ENCODE results near the gene COL25A1.
"Not testable (repeated sequence)": the region's sequence is repeated elsewhere in the genome, so short reads cannot be mapped to it uniquely, and the experiment has no call there.

Gene COL25A1

GRCh38 chr4:109148577-109149075 lies 153.8 kb downstream of the COL25A1 start:
- no peak for DNase-seq (ENCODE audit: low read depth)
- no peak overlapping the region for H3K4me3 ChIP-seq (ENCODE audit: low read depth, low read length)

- no peak overlapping the region for H3K4me3 ChIP-seq (ENCODE audit: low read depth, low read length)
- no peak for DNase-seq (ENCODE audit: low read depth)
Observed at GRCh38 chr4:109147135-109147534, 155.3 kb downstream of the COL25A1 start.

- DNase-seq (ENCODE audit: low read depth): no peak
- H3K4me3 ChIP-seq (ENCODE audit: low read depth, low read length): no peak overlapping the region
Observed at GRCh38 chr4:109146499-109146898, 156.0 kb downstream of the COL25A1 start.

GRCh38 chr4:109138125-109138524 lies 164.3 kb downstream of the COL25A1 start:
- not testable (repeated sequence) for DNase-seq (ENCODE audit: low read depth); H3K4me3 ChIP-seq (ENCODE audit: low read depth, low read length)

- H3K4me3 ChIP-seq (ENCODE audit: low read depth, low read length): no peak overlapping the region
- DNase-seq (ENCODE audit: low read depth): no peak
Observed at GRCh38 chr4:109134921-109135320, 167.5 kb downstream of the COL25A1 start.

- no peak for DNase-seq (ENCODE audit: low read depth)
- no peak overlapping the region for H3K4me3 ChIP-seq (ENCODE audit: low read depth, low read length)
Observed at GRCh38 chr4:109134268-109134667, 168.2 kb downstream of the COL25A1 start.

GRCh38 chr4:109131559-109131958 lies 170.9 kb downstream of the COL25A1 start:
- no peak overlapping the region for H3K4me3 ChIP-seq (ENCODE audit: low read depth, low read length)
- no peak for DNase-seq (ENCODE audit: low read depth)

GRCh38 chr4:109128589-109128988 lies 173.9 kb downstream of the COL25A1 start:
- DNase-seq (ENCODE audit: low read depth): no peak

GRCh38 chr4:109127866-109128265 lies 174.6 kb downstream of the COL25A1 start:
- no peak for DNase-seq (ENCODE audit: low read depth)
- H3K4me3 ChIP-seq (ENCODE audit: low read depth, low read length): no peak overlapping the region

More at GRCh38 chr4:109128589-109128988, 173.9 kb downstream of the COL25A1 start:
- H3K4me3 ChIP-seq (ENCODE audit: low read depth, low read length): no peak overlapping the region

GRCh38 chr4:109126856-109127255 lies 175.6 kb downstream of the COL25A1 start:
- no peak overlapping the region for H3K4me3 ChIP-seq (ENCODE audit: low read depth, low read length)
- DNase-seq (ENCODE audit: low read depth): no peak

GRCh38 chr4:109125084-109125483 lies 177.4 kb downstream of the COL25A1 start:
- no peak overlapping the region for H3K4me3 ChIP-seq (ENCODE audit: low read depth, low read length)
- no peak for DNase-seq (ENCODE audit: low read depth)

- DNase-seq (ENCODE audit: low read depth): no peak
- no peak overlapping the region for H3K4me3 ChIP-seq (ENCODE audit: low read depth, low read length)
Observed at GRCh38 chr4:109123951-109124350, 178.5 kb downstream of the COL25A1 start.

GRCh38 chr4:109121561-109121960 lies 180.9 kb downstream of the COL25A1 start:
- DNase-seq (ENCODE audit: low read depth): no peak
- no peak overlapping the region for H3K4me3 ChIP-seq (ENCODE audit: low read depth, low read length)

GRCh38 chr4:109119852-109120251 lies 182.6 kb downstream of the COL25A1 start:
- no peak overlapping the region for H3K4me3 ChIP-seq (ENCODE audit: low read depth, low read length)
- DNase-seq (ENCODE audit: low read depth): no peak

- DNase-seq (ENCODE audit: low read depth): no peak
- H3K4me3 ChIP-seq (ENCODE audit: low read depth, low read length): no peak overlapping the region
Observed at GRCh38 chr4:109118635-109119034, 183.8 kb downstream of the COL25A1 start.

- no peak for DNase-seq (ENCODE audit: low read depth)
- no peak overlapping the region for H3K4me3 ChIP-seq (ENCODE audit: low read depth, low read length)
Observed at GRCh38 chr4:109114501-109114900, 188.0 kb downstream of the COL25A1 start.

GRCh38 chr4:109113521-109113920 lies 188.9 kb downstream of the COL25A1 start:
- no peak overlapping the region for H3K4me3 ChIP-seq (ENCODE audit: low read depth, low read length)

GRCh38 chr4:109111031-109111430 lies 191.4 kb downstream of the COL25A1 start:
- H3K4me3 ChIP-seq (ENCODE audit: low read depth, low read length): no peak overlapping the region
- DNase-seq (ENCODE audit: low read depth): peak; percentile 36

More at GRCh38 chr4:109113521-109113920, 188.9 kb downstream of the COL25A1 start:
- peak; percentile 41 for DNase-seq (ENCODE audit: low read depth)

- DNase-seq (ENCODE audit: low read depth); H3K4me3 ChIP-seq (ENCODE audit: low read depth, low read length): not testable (repeated sequence)
Observed at GRCh38 chr4:109108215-109108614, 194.2 kb downstream of the COL25A1 start.

- DNase-seq (ENCODE audit: low read depth): no peak
- no peak overlapping the region for H3K4me3 ChIP-seq (ENCODE audit: low read depth, low read length)
Observed at GRCh38 chr4:109094056-109094455, 208.4 kb downstream of the COL25A1 start.

GRCh38 chr4:109091727-109092409 lies 210.6 kb downstream of the COL25A1 start:
- H3K4me3 ChIP-seq (ENCODE audit: low read depth, low read length): no peak overlapping the region
- no peak for DNase-seq (ENCODE audit: low read depth)
